RCC 7860 (cell line): ENCODE measurements around the gene SAYSD1.

Experiments
- DNase-seq: peaks from one replicate; pipeline ENCODE4 v3.0.0-alpha.2; 2015; ENCODE audit warnings: low spot score
- FAIRE-seq: peaks from 2 replicates; lab custom pipeline; 2012; peaks lifted over from hg19 to GRCh38; lab: Jason Lieb, UNC

SAYSD1 gene

DNA sequence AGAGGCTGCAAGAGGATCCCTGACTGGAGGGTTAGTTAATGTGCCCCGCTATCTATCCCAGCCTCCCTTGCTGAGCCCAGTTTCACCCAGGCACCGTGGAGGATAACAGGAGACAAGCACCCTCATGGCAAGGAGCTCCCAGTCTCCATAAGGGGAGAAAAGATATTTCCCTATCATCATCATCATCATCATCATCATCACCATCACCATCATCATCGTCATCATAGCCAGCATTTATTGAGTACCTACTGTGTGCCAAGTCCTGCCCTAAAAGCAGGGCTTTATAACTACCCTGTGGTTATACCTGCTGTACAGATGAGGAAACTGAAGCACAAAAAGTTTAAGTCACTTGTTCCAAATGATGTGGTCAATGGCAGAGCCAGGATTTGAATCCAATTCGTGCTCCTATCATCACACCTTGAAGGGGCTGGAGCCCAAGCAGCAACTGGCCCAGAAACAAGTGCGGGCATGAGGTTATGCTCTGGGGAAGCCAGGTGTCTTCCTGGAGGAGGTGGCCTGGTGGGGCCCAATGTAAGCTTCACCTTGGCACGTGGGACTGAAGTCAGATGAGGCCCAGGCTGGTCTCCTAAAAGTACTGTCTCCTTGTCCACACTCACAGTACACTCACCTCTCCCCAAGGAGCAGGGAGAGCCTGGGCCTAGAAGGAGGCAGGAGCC lies 56.4 kb downstream of the SAYSD1 start:
- no peak for DNase-seq
- no peak for FAIRE-seq

DNA sequence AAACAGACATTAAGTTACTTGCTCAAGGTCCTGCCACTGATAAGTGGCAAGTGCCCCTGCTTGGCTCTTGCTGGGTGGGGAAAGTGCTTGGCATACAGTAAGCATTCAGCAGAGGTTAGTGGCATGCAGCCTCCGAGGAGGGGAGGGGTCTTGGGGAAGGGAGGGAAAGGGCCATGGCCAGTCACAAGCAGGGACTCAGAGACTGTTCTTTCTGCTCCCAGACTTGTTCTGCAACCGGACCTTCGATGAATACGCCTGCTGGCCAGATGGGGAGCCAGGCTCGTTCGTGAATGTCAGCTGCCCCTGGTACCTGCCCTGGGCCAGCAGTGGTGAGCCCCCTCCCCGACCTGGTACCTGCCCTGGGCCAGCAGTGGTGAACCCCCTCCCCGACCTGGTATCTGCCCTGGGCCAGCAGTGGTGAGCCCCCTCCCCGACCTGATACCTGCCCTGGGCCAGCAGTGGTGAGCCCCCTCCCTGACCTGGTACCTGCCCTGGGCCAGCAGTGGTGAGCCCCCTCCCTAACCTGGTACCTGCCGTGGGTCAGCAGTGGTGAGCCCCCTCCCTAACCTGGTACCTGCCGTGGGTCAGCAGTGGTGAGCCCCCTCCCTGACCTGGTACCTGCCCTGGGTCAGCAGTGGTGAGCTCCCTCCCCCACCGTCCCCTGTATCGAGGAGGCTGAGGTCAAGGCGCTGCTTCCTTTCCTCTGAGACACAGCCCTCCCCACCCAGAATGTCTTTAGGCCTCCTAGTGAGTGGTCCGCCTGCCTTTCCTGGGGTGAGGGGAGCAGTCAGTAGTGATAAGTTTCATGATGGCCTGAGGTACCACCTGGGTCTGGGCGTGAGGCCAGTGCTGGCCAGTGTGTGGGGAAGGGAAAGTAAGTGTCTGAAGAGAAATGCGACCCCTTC lies 57.5 kb downstream of the SAYSD1 start:
- FAIRE-seq (no peak), DNase-seq (no peak)

DNA sequence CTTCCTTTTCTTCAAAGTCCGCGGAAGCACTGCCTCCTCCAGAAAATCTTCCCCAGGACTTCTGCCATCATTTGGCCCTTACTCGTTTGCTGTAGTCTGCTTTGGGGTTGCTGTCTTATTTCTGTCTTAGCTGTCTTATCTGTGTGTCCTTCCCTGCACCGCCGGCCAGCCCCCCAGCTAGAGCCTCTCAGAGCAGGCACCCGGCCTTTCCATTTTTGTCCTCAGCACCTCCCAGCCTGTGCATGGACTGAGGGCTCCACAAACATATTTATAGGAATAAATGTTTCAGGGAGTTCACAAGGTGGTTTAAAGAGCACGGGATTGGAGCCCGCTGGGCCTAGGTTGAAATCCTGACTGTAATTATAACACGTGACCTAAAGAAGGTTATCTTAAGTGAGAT lies 58.3 kb downstream of the SAYSD1 start:
- FAIRE-seq (no peak), DNase-seq (no peak)

DNA sequence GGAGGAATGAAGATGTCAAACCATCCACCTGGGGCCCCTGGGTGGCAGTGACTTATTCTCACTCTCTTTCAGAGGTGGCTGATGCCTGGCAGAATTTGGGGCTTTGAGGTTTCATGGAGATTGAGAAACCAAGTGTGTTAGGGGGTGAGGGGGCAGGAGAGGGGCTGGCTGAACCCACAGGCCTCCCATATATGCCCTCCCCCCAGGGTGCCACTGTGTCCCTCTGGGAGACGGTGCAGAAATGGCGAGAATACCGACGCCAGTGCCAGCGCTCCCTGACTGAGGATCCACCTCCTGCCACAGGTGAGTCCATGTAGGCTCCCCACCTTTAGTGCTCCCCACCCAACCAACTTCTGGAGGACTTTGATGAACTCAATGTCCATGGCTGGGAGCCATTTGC lies 58.8 kb downstream of the SAYSD1 start:
- DNase-seq (no peak), FAIRE-seq (no peak)

DNA sequence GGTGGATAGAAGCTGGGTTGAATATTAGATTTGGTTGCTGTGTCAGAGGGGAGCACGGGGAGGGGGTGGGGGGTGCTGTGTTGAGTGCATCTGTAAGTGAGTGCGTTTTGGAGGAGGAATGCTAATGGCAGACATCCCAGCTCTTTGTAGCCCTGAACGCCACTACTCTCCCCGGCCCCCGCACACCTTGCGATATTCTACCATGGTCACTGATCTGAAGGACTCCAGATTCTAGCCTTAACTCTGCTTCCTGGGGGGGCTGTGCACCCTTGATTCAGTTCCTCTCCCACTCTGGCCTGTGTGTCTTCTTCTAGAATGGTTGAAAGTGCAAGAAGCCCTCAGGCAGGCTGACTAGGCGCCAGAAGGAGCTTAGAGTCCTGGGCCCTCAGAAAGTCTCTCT lies 59.3 kb downstream of the SAYSD1 start:
- FAIRE-seq = no peak

DNA sequence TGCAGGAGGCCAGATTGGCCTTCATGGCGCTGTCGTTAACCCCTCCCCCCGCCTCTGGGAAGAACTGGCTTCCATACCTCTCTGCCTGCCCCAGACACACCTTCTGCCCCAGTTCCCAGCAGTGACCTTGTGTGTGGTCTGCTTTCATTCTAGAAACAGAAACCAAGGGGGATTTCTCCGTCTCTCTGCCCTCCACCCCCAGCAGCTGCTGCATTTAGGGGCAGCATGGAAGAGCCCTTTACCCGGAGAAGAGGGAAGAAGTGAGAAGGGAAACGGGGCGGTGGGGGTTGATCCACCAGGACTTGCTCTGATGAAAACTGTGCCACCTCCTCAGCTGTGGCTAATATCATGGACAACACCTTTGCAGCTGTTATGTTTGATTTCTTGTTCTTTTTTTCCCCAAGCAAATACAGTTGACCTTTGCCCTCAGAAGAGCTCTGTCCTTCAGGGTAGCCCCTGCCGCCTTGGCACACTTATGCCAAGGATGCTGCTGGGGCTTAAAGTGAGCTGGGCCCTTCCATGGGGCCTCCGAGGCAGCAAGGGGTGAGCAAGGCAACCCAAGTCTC lies 60.3 kb downstream of the SAYSD1 start:
- FAIRE-seq (no peak), DNase-seq (no peak)

More for the DNA sequence above, 59.3 kb downstream of the SAYSD1 start:
- no peak for DNase-seq
